Measurements from ENCODE around the gene NR2F2. TPM values are rescaled to one million over a fixed set of nuclear protein-coding genes. Genes with fewer than 3 reads are reported as not detected.

NR2F2 gene
- total and polyA plus RNA-seq, 9 donors = 11.3 to 71.4 (median 49.8) TPM

DNA sequence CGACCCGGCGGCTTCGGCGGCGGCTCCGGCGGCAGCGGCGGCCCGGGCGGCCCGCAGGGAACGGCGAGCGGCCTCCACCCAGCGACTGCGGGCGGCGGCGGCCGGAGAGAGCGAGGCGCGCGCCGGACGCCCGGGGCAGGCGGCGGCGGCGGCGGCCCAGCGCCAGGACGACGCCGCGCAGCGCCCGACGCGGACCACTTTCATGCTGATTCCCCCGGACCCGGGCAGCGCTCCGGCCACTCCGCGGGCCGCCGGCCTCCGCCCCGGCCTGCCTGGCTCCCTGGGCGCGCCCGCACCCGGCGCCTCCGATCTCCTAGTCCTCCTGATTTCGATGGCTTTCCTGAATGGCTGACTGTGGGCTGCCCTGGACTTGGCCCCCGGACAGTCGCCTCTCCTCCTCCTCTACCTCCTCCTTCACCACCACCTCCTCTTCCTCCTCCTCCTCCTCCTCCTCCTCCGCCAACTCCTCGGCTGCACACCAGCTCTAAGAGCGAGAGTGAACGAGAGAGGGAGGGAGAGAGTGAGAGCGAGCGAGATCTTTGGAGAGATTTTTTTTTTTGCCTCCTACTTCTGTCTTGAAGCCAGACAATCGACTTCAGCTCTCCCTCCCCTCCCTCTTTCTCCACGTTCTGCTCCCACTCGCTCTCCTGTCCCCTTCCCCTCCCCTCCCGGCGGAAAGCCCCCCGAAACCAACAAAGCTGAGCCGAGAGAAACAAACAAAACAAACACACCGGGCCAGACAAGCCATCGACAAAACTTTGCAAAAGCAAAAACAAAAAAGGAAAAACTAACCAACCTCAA, 844 bp downstream of the NR2F2 start:
- Histone ChIP-seq H3K27ac (ENCODE audit: low read length) (peak overlapping the region; percentile 99), H3K9me3 (replicated peaks; ENCODE audit: control insufficient read depth, low read depth, low read length) (no peaks in the 10 kb centered on the region), H3K4me1 (ENCODE audit: control insufficient read depth, insufficient read depth, low read length) (peaks cover 20% of the 10 kb centered on the region), H3K4me3 (ENCODE audit: low read length) (peak overlapping the region; percentile 88), H3K27me3 (ENCODE audit: control insufficient read depth, insufficient read depth, low read length) (peaks cover 14% of the 10 kb centered on the region), H3K36me3 (ENCODE audit: control insufficient read depth, insufficient read depth, low read length) (peaks cover 25% of the 10 kb centered on the region)
- DNase-seq = peak; percentile 78
- WGBS (ENCODE audit: insufficient coverage) = under 1% methylated on average over 62 of the region's 77 CpGs

DNA sequence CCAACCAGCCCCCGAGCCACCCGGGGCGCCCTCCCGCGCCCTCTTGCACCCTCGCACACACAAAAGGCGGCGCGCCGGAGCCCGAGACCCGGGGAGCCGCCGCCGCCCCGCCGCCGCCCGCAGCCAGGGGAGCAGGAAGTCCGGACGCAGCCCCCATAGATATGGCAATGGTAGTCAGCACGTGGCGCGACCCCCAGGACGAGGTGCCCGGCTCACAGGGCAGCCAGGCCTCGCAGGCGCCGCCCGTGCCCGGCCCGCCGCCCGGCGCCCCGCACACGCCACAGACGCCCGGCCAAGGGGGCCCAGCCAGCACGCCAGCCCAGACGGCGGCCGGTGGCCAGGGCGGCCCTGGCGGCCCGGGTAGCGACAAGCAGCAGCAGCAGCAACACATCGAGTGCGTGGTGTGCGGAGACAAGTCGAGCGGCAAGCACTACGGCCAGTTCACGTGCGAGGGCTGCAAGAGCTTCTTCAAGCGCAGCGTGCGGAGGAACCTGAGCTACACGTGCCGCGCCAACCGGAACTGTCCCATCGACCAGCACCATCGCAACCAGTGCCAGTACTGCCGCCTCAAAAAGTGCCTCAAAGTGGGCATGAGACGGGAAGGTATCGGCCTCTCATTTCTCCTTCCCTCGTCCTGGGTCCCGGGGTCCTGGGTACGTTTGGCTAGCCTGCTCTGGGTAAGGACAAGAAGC, 1.6 kb downstream of the NR2F2 start:
- H3K4me3 ChIP-seq (ENCODE audit: low read length) = peak overlapping the region; percentile 88
- peak; percentile 67 for DNase-seq
- peak overlapping the region; percentile 88 for H3K27ac ChIP-seq (ENCODE audit: low read length)
- H3K9me3 ChIP-seq (replicated peaks; ENCODE audit: control insufficient read depth, low read depth, low read length) = no peaks in the 10 kb centered on the region
- H3K27me3 ChIP-seq (ENCODE audit: control insufficient read depth, insufficient read depth, low read length) = peaks cover 11% of the 10 kb centered on the region
- peaks cover 20% of the 10 kb centered on the region for H3K4me1 ChIP-seq (ENCODE audit: control insufficient read depth, insufficient read depth, low read length)
- WGBS (ENCODE audit: insufficient coverage) = under 1% methylated on average over 64 of the region's 70 CpGs
- peaks cover 26% of the 10 kb centered on the region for H3K36me3 ChIP-seq (ENCODE audit: control insufficient read depth, insufficient read depth, low read length)

DNA sequence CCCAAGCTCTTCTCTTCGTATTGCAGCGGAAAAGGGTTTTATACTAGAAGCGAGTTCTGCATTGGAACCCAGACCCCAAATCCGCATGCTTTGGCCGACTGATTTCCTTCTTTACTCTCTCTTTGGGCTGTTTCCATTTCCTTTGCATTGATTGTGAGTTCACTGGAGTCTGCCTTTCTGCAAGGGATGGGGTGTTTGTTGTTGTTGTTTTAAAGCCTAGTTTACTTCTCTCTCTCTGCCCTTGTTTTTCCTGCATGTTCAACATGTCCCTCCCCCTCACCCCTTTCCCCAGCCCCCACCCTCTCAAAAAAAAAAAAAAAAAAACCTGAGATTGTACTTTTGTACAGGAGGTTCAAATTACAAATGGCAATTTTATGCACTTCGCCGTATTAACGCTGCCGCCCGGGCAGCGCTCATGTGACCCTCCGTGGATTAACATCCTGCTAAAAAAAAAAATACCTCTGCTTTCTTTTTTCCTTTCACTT, 2.2 kb downstream of the NR2F2 start:
- peak overlapping the region; percentile 80 for H3K27ac ChIP-seq (ENCODE audit: low read length)
- peaks cover 18% of the 10 kb centered on the region for H3K4me1 ChIP-seq (ENCODE audit: control insufficient read depth, insufficient read depth, low read length)
- peaks cover 29% of the 10 kb centered on the region for H3K36me3 ChIP-seq (ENCODE audit: control insufficient read depth, insufficient read depth, low read length)
- no peaks in the 10 kb centered on the region for H3K9me3 ChIP-seq (replicated peaks; ENCODE audit: control insufficient read depth, low read depth, low read length)
- H3K27me3 ChIP-seq (ENCODE audit: control insufficient read depth, insufficient read depth, low read length) = peaks cover 11% of the 10 kb centered on the region
- peak overlapping the region; percentile 88 for H3K4me3 ChIP-seq (ENCODE audit: low read length)
- WGBS (ENCODE audit: insufficient coverage) = no CpG with 5 or more reads among the region's 12 CpGs
- peak; percentile 79 for DNase-seq

DNA sequence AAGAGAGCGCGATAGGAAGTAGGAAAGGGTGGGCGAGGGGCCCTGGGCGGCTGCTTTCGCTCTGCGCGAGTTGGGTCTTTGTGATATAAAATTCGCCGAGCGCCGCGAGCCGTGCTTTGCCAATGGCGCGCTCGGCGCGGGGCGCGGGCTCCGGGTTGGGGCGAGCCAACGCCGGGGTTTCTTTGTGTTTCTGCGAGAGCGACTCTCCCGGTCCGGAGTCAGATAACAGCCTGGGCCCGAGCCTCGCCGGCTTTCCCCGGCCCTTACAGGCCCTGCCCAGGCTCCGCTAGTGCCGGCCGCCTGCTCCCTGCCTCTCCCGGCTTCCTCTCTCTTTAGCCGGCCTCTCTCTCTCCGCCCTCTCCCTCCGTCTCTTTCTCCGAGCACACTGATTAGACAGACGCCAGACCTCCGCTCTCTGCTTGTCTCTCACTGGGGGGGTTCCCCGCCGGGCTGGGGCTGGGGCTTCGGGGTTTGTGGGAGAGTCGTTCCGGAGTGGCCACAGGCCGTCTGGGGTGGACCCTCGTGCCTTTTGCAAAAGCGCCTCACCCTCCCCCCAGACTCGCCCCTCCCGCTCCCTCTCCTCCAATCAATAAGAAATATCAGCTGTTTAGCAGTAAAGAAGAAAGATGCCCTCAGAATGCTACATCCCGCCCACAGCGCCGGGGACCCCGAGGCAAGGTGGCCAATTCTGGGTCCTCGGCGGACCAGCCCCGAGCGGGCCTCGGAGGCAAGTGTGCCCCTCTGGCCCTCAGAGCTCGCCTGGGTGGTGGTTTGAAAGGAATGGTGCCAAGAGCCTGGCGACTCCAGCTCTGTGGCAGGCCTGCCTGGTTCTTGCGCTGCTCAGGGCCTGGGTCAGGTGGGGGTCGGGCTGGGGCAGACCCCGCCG, 2.9 kb downstream of the NR2F2 start:
- peak; percentile 80 for DNase-seq
- H3K27me3 ChIP-seq (ENCODE audit: control insufficient read depth, insufficient read depth, low read length) = peaks cover 11% of the 10 kb centered on the region

DNA sequence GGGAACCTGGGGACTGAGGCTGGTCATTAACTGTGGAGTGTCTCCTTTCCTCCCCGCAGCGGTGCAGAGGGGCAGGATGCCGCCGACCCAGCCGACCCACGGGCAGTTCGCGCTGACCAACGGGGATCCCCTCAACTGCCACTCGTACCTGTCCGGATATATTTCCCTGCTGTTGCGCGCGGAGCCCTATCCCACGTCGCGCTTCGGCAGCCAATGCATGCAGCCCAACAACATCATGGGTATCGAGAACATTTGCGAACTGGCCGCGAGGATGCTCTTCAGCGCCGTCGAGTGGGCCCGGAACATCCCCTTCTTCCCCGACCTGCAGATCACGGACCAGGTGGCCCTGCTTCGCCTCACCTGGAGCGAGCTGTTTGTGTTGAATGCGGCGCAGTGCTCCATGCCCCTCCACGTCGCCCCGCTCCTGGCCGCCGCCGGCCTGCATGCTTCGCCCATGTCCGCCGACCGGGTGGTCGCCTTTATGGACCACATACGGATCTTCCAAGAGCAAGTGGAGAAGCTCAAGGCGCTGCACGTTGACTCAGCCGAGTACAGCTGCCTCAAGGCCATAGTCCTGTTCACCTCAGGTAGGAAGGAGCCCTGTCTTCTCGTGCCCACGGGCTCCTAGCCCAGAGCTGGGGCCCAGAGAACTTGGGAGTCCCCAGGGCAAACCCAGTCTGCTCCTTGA, 3.7 kb downstream of the NR2F2 start:
- Histone ChIP-seq H3K9me3 (replicated peaks; ENCODE audit: control insufficient read depth, low read depth, low read length) (no peaks in the 10 kb centered on the region), H3K4me1 (ENCODE audit: control insufficient read depth, insufficient read depth, low read length) (peaks cover 18% of the 10 kb centered on the region), H3K27me3 (ENCODE audit: control insufficient read depth, insufficient read depth, low read length) (peaks cover 11% of the 10 kb centered on the region), H3K27ac (ENCODE audit: low read length) (peak overlapping the region; percentile 80), H3K4me3 (ENCODE audit: low read length) (peak overlapping the region; percentile 88), H3K36me3 (ENCODE audit: control insufficient read depth, insufficient read depth, low read length) (peaks cover 29% of the 10 kb centered on the region)
- 22% methylated on average over 49 of the region's 49 CpGs for WGBS (ENCODE audit: insufficient coverage)
- DNase-seq = peak; percentile 33

More for the DNA sequence above, 2.9 kb downstream of the NR2F2 start:
- Histone ChIP-seq H3K27ac (ENCODE audit: low read length) (peak overlapping the region; percentile 80), H3K4me3 (ENCODE audit: low read length) (peak overlapping the region; percentile 88), H3K4me1 (ENCODE audit: control insufficient read depth, insufficient read depth, low read length) (peaks cover 18% of the 10 kb centered on the region), H3K9me3 (replicated peaks; ENCODE audit: control insufficient read depth, low read depth, low read length) (no peaks in the 10 kb centered on the region), H3K36me3 (ENCODE audit: control insufficient read depth, insufficient read depth, low read length) (peaks cover 29% of the 10 kb centered on the region)
- WGBS (ENCODE audit: insufficient coverage) = 1% methylated on average over 48 of the region's 67 CpGs

DNA sequence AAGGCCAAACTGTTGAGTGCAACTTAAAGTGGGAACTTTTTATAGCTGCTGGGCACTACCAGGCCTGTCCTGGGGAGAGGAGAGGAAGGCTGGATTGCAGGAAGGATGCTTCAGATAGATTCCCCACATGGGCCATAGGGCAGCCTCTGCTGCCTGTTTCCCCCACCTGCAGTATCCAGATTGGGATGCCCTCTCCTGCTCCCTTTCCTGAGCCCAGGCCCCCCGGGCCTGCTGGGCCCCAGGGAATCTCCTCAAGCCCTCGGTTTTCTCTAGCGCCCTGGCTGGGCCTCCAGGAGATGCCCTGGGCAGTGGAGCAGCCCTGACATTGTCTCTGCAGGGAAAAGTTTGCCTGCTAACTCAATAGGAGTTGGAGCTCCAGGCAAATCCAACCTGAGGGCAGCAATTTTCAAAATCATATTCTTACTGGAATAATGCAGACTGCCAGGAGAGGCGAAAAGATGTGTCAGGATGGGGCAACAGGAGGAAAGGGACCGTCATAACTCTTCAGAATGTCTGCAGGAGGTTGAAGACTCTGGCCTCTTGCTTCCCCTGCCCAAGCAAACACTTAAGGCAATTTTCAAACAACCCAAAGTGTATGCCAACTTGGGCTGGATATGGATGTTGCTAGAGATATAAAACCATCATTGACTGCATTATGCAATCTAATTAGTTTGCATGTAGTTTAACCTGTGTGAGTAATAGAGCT, 4.4 kb downstream of the NR2F2 start:
- H3K4me1 ChIP-seq (ENCODE audit: control insufficient read depth, insufficient read depth, low read length) = peaks cover 15% of the 10 kb centered on the region

DNA sequence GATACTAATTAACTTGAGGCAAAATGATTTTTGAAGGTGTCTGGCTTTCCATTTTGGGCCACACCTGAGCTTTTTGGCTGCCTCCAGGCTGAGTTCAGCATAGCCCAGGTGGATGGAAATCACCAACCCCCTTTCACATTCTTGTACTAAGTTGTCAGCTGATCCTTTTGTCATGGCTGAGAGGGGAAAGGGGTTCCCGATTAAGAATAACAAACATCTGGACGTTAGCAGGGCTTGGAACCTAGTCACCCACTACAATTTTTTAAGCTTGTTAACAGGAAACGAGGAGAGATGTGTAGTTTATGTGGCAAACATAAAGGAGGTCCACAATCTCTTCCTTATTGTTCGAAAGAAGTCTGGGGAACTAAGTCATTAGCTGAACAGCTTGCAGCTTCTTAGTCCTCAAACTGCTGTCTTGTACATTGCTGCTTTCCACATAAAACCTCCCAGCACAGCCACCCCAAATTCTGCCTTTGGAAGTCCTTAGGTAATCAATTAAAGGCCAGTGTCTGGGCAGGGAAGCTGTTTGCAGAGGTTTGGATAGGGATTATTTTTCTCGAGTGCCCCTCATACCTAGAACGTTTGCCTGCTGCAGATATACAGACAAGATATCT, 5.0 kb downstream of the NR2F2 start:
- Histone ChIP-seq H3K27me3 (ENCODE audit: control insufficient read depth, insufficient read depth, low read length) (peaks cover 9% of the 10 kb centered on the region), H3K4me3 (ENCODE audit: low read length) (peak overlapping the region; percentile 88), H3K9me3 (replicated peaks; ENCODE audit: control insufficient read depth, low read depth, low read length) (no peaks in the 10 kb centered on the region), H3K4me1 (ENCODE audit: control insufficient read depth, insufficient read depth, low read length) (peaks cover 15% of the 10 kb centered on the region), H3K36me3 (ENCODE audit: control insufficient read depth, insufficient read depth, low read length) (peaks cover 32% of the 10 kb centered on the region), H3K27ac (ENCODE audit: low read length) (peak overlapping the region; percentile 80)
- no CpG with 5 or more reads among the region's 6 CpGs for WGBS (ENCODE audit: insufficient coverage)
- DNase-seq = no peak

More for the DNA sequence above, 4.4 kb downstream of the NR2F2 start:
- peak overlapping the region; percentile 88 for H3K4me3 ChIP-seq (ENCODE audit: low read length)
- no peak for DNase-seq
- 30% methylated on average over 2 of the region's 5 CpGs for WGBS (ENCODE audit: insufficient coverage)
- peaks cover 11% of the 10 kb centered on the region for H3K27me3 ChIP-seq (ENCODE audit: control insufficient read depth, insufficient read depth, low read length)
- peaks cover 32% of the 10 kb centered on the region for H3K36me3 ChIP-seq (ENCODE audit: control insufficient read depth, insufficient read depth, low read length)
- H3K27ac ChIP-seq (ENCODE audit: low read length) = peak overlapping the region; percentile 80
- H3K9me3 ChIP-seq (replicated peaks; ENCODE audit: control insufficient read depth, low read depth, low read length) = no peaks in the 10 kb centered on the region

DNA sequence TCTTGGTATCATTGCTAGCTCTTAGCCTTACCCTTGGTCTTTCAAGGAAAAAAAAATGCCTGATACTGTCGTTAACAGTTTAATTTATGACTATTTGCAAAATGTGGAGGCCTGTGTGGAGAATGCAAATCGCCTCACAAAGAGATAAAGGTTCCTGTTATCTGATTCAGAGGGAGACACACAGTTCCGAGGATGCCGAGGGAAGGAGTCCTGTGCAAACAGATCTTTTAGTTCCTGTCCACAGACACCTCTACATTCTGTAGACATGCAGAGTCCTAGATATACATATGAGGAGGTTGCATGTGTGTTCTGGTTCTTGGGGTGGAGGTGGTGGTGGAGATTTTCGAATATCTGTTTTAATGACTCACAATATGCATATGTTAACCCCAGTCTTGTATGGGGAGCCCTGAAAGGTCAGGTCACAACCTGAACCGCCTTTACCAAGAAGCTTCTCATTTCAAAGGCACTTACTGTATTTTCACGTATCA, 5.7 kb downstream of the NR2F2 start:
- WGBS (ENCODE audit: insufficient coverage) = no CpG with 5 or more reads among the region's 7 CpGs
- peak overlapping the region; percentile 88 for H3K4me3 ChIP-seq (ENCODE audit: low read length)

More for the DNA sequence above, 5.7 kb downstream of the NR2F2 start:
- H3K36me3 ChIP-seq (ENCODE audit: control insufficient read depth, insufficient read depth, low read length) = peaks cover 32% of the 10 kb centered on the region
- H3K27ac ChIP-seq (ENCODE audit: low read length) = peak overlapping the region; percentile 80
- H3K27me3 ChIP-seq (ENCODE audit: control insufficient read depth, insufficient read depth, low read length) = peaks cover 9% of the 10 kb centered on the region
- DNase-seq = no peak
- peaks cover 15% of the 10 kb centered on the region for H3K4me1 ChIP-seq (ENCODE audit: control insufficient read depth, insufficient read depth, low read length)
- no peaks in the 10 kb centered on the region for H3K9me3 ChIP-seq (replicated peaks; ENCODE audit: control insufficient read depth, low read depth, low read length)

Measured in muscle of leg (tissue), 11 donors.